Activated naive CD4-positive, alpha-beta T cell treated with anti-CD3 and anti-CD28 coated beads, Interleukin-2, amount 50 U/mL, for 24 hours (primary cell): Measurements from ENCODE around the gene TRAF3.
A peak's percentile ranks its signal among the peaks of the same experiment; 100 is the strongest.
"Not testable (repeated sequence)": the region's sequence is repeated elsewhere in the genome, so short reads cannot be mapped to it uniquely, and the experiment has no call there.

Experiments used
- H3K27ac Mint-ChIP-seq: one replicate; pipeline ENCODE4 v1.8.0; 2021; ENCODE audit warnings: mild to moderate bottlenecking, mixed read lengths
- H3K27me3 Mint-ChIP-seq: one replicate; pipeline ENCODE4 v1.8.0; 2021; ENCODE audit warnings: mixed read lengths
- H3K36me3 Mint-ChIP-seq: one replicate; pipeline ENCODE4 v1.8.0; 2021; ENCODE audit warnings: mixed read lengths
- H3K4me1 Mint-ChIP-seq: one replicate; pipeline ENCODE4 v1.8.0; 2021; ENCODE audit warnings: mixed read lengths
- H3K4me3 Mint-ChIP-seq: one replicate; pipeline ENCODE4 v1.8.0; 2021; ENCODE audit warnings: mild to moderate bottlenecking, mixed read lengths
- H3K9me3 Mint-ChIP-seq: one replicate; pipeline ENCODE4 v1.8.0; 2021; ENCODE audit warnings: mixed read lengths

Gene TRAF3

GRCh38 chr14:102807013-102807406, 29.8 kb downstream of the TRAF3 start:
- Mint-ChIP-seq H3K27ac (peak overlapping the region; percentile 99), H3K9me3 (no peaks in the 10 kb centered on the region), H3K4me1 (peaks cover 77% of the 10 kb centered on the region), H3K27me3 (no peaks in the 10 kb centered on the region), H3K36me3 (peaks cover 18% of the 10 kb centered on the region), H3K4me3 (peak overlapping the region; percentile 78)

GRCh38 chr14:102809870-102810269, 32.6 kb downstream of the TRAF3 start:
- H3K36me3 Mint-ChIP-seq: peaks cover 29% of the 10 kb centered on the region
- H3K27me3 Mint-ChIP-seq: no peaks in the 10 kb centered on the region
- H3K4me1 Mint-ChIP-seq: peaks cover 79% of the 10 kb centered on the region
- H3K27ac Mint-ChIP-seq: peak overlapping the region; percentile 62
- no peak overlapping the region for H3K4me3 Mint-ChIP-seq
- H3K9me3 Mint-ChIP-seq: no peaks in the 10 kb centered on the region

GRCh38 chr14:102810523-102810922, 33.3 kb downstream of the TRAF3 start:
- Mint-ChIP-seq H3K36me3 (peaks cover 31% of the 10 kb centered on the region), H3K27ac (peak overlapping the region; percentile 62), H3K4me1 (peaks cover 79% of the 10 kb centered on the region), H3K4me3 (no peak overlapping the region), H3K9me3 (no peaks in the 10 kb centered on the region), H3K27me3 (no peaks in the 10 kb centered on the region)

- peaks cover 75% of the 10 kb centered on the region for H3K4me1 Mint-ChIP-seq
- peaks cover 29% of the 10 kb centered on the region for H3K36me3 Mint-ChIP-seq
- no peak overlapping the region for H3K27ac Mint-ChIP-seq
- H3K9me3 Mint-ChIP-seq: no peaks in the 10 kb centered on the region
- no peaks in the 10 kb centered on the region for H3K27me3 Mint-ChIP-seq
- no peak overlapping the region for H3K4me3 Mint-ChIP-seq
Observed at GRCh38 chr14:102811254-102811963, 34.2 kb downstream of the TRAF3 start.

GRCh38 chr14:102811971-102812370, 34.7 kb downstream of the TRAF3 start:
- H3K36me3 Mint-ChIP-seq: peaks cover 33% of the 10 kb centered on the region

GRCh38 chr14:102813691-102814090, 36.4 kb downstream of the TRAF3 start:
- no peaks in the 10 kb centered on the region for H3K9me3 Mint-ChIP-seq
- H3K4me1 Mint-ChIP-seq: peaks cover 79% of the 10 kb centered on the region
- H3K36me3 Mint-ChIP-seq: peaks cover 28% of the 10 kb centered on the region
- no peaks in the 10 kb centered on the region for H3K27me3 Mint-ChIP-seq
- H3K4me3 Mint-ChIP-seq: peak overlapping the region; percentile 60
- peak overlapping the region; percentile 12 for H3K27ac Mint-ChIP-seq

More at GRCh38 chr14:102811971-102812370, 34.7 kb downstream of the TRAF3 start:
- Mint-ChIP-seq H3K4me1 (peaks cover 75% of the 10 kb centered on the region), H3K27ac (peak overlapping the region; percentile 52), H3K27me3 (no peaks in the 10 kb centered on the region), H3K4me3 (no peak overlapping the region), H3K9me3 (no peaks in the 10 kb centered on the region)

- peaks cover 80% of the 10 kb centered on the region for H3K4me1 Mint-ChIP-seq
- peak overlapping the region; percentile 73 for H3K27ac Mint-ChIP-seq
- no peaks in the 10 kb centered on the region for H3K27me3 Mint-ChIP-seq
- H3K4me3 Mint-ChIP-seq: peak overlapping the region; percentile 12
- no peaks in the 10 kb centered on the region for H3K9me3 Mint-ChIP-seq
- H3K36me3 Mint-ChIP-seq: peaks cover 30% of the 10 kb centered on the region
Observed at GRCh38 chr14:102817318-102817717, 40.1 kb downstream of the TRAF3 start.

GRCh38 chr14:102817942-102818940, 41.0 kb downstream of the TRAF3 start:
- Mint-ChIP-seq H3K4me3 (peak overlapping the region; percentile 54), H3K27me3 (no peaks in the 10 kb centered on the region), H3K4me1 (peaks cover 84% of the 10 kb centered on the region), H3K9me3 (no peaks in the 10 kb centered on the region), H3K36me3 (peaks cover 30% of the 10 kb centered on the region), H3K27ac (peak overlapping the region; percentile 93)

GRCh38 chr14:102819176-102819628, 42.0 kb downstream of the TRAF3 start:
- Mint-ChIP-seq H3K36me3 (peaks cover 25% of the 10 kb centered on the region), H3K4me3 (peak overlapping the region; percentile 64)

GRCh38 chr14:102819747-102820330, 42.6 kb downstream of the TRAF3 start:
- peaks cover 82% of the 10 kb centered on the region for H3K4me1 Mint-ChIP-seq

More at GRCh38 chr14:102819176-102819628, 42.0 kb downstream of the TRAF3 start:
- H3K27ac Mint-ChIP-seq: peak overlapping the region; percentile 94
- no peaks in the 10 kb centered on the region for H3K9me3 Mint-ChIP-seq
- peaks cover 82% of the 10 kb centered on the region for H3K4me1 Mint-ChIP-seq
- H3K27me3 Mint-ChIP-seq: no peaks in the 10 kb centered on the region

GRCh38 chr14:102821252-102821651, 44.0 kb downstream of the TRAF3 start:
- Mint-ChIP-seq H3K27me3 (no peaks in the 10 kb centered on the region), H3K36me3 (peaks cover 19% of the 10 kb centered on the region), H3K4me3 (no peak overlapping the region), H3K9me3 (no peaks in the 10 kb centered on the region), H3K27ac (peak overlapping the region; percentile 59), H3K4me1 (peaks cover 86% of the 10 kb centered on the region)

More at GRCh38 chr14:102819747-102820330, 42.6 kb downstream of the TRAF3 start:
- no peaks in the 10 kb centered on the region for H3K27me3 Mint-ChIP-seq
- H3K4me3 Mint-ChIP-seq: peak overlapping the region; percentile 64
- H3K27ac Mint-ChIP-seq: peak overlapping the region; percentile 94
- peaks cover 23% of the 10 kb centered on the region for H3K36me3 Mint-ChIP-seq
- H3K9me3 Mint-ChIP-seq: no peaks in the 10 kb centered on the region

GRCh38 chr14:102822311-102822863, 45.1 kb downstream of the TRAF3 start:
- Mint-ChIP-seq H3K27ac (peak overlapping the region; percentile 79), H3K9me3 (no peaks in the 10 kb centered on the region), H3K36me3 (peaks cover 11% of the 10 kb centered on the region), H3K27me3 (no peaks in the 10 kb centered on the region), H3K4me3 (peak overlapping the region; percentile 5), H3K4me1 (peaks cover 84% of the 10 kb centered on the region)

GRCh38 chr14:102822887-102823286, 45.6 kb downstream of the TRAF3 start:
- peak overlapping the region; percentile 79 for H3K27ac Mint-ChIP-seq
- H3K4me1 Mint-ChIP-seq: peaks cover 84% of the 10 kb centered on the region
- not testable (repeated sequence) for H3K9me3 Mint-ChIP-seq, H3K27me3 Mint-ChIP-seq
- peaks cover 11% of the 10 kb centered on the region for H3K36me3 Mint-ChIP-seq
- H3K4me3 Mint-ChIP-seq: peak overlapping the region; percentile 5

- Mint-ChIP-seq H3K9me3 (no peaks in the 10 kb centered on the region), H3K27me3 (no peaks in the 10 kb centered on the region), H3K4me3 (no peak overlapping the region), H3K27ac (no peak overlapping the region), H3K36me3 (peaks cover 9% of the 10 kb centered on the region), H3K4me1 (peaks cover 83% of the 10 kb centered on the region)
Observed at GRCh38 chr14:102823546-102823945, 46.3 kb downstream of the TRAF3 start.

- H3K27me3 Mint-ChIP-seq: no peaks in the 10 kb centered on the region
- H3K9me3 Mint-ChIP-seq: no peaks in the 10 kb centered on the region
- no peak overlapping the region for H3K4me3 Mint-ChIP-seq
- peak overlapping the region; percentile 41 for H3K27ac Mint-ChIP-seq
- peaks cover 3% of the 10 kb centered on the region for H3K36me3 Mint-ChIP-seq
- peaks cover 84% of the 10 kb centered on the region for H3K4me1 Mint-ChIP-seq
Observed at GRCh38 chr14:102824832-102825231, 47.6 kb downstream of the TRAF3 start.
